Measurements from ENCODE around the gene SLC34A1. TPM values are rescaled to one million over a fixed set of nuclear protein-coding genes. Genes with fewer than 3 reads are reported as not detected.

Gene SLC34A1
- total RNA-seq, 1 experiment from 2014 or later, result not detected

Other genes starting within 250 kb of the SLC34A1 start
- gene RAB24, start 80.7 kb upstream of the SLC34A1 start, total RNA-seq (2014; rRNA removed; shearing (Covaris generic)), result 24.6 and 25.1 TPM in 2 replicates
- gene PRELID1, start 80.6 kb upstream of the SLC34A1 start, total RNA-seq (2014; rRNA removed; shearing (Covaris generic)), result 393 and 426 TPM in 2 replicates
- gene MXD3, start 72.5 kb upstream of the SLC34A1 start, total RNA-seq (2014; rRNA removed; shearing (Covaris generic)), result 26.8 and 38.5 TPM in 2 replicates
- gene LMAN2, start 32.8 kb upstream of the SLC34A1 start, total RNA-seq (2014; rRNA removed; shearing (Covaris generic)), result 257 and 339 TPM in 2 replicates
- gene RGS14, start 26.5 kb upstream of the SLC34A1 start, total RNA-seq (2014; rRNA removed; shearing (Covaris generic)), result 72.9 and 91.8 TPM in 2 replicates
- not detected in 2 replicates for gene PFN3, start 16.2 kb downstream of the SLC34A1 start, total RNA-seq (2014; rRNA removed; shearing (Covaris generic))
- gene F12, start 25.1 kb downstream of the SLC34A1 start, total RNA-seq (2014; rRNA removed; shearing (Covaris generic)), result 3.1 and 11.4 TPM in 2 replicates
- 58.6 and 62.3 TPM in 2 replicates for gene GRK6, start 42.2 kb downstream of the SLC34A1 start, total RNA-seq (2014; rRNA removed; shearing (Covaris generic))
- 19.5 and 30.8 TPM in 2 replicates for gene PRR7, start 62.4 kb downstream of the SLC34A1 start, total RNA-seq (2014; rRNA removed; shearing (Covaris generic))
- gene DBN1, start 89.2 kb downstream of the SLC34A1 start, total RNA-seq (2014; rRNA removed; shearing (Covaris generic)), result 295 and 370 TPM in 2 replicates
- gene PDLIM7, start 113.2 kb downstream of the SLC34A1 start, total RNA-seq (2014; rRNA removed; shearing (Covaris generic)), result 297 and 299 TPM in 2 replicates
- gene DOK3, start 125.4 kb downstream of the SLC34A1 start, total RNA-seq (2014; rRNA removed; shearing (Covaris generic)), result 0.85 and 6.3 TPM in 2 replicates
- 96.6 and 166 TPM in 2 replicates for gene DDX41, start 132.5 kb downstream of the SLC34A1 start, total RNA-seq (2014; rRNA removed; shearing (Covaris generic))
- 29.0 and 45.3 TPM in 2 replicates for gene FAM193B, start 170.1 kb downstream of the SLC34A1 start, total RNA-seq (2014; rRNA removed; shearing (Covaris generic))
- 126 and 127 TPM in 2 replicates for gene TMED9, start 207.8 kb downstream of the SLC34A1 start, total RNA-seq (2014; rRNA removed; shearing (Covaris generic))
- gene B4GALT7, start 215.7 kb downstream of the SLC34A1 start, total RNA-seq (2014; rRNA removed; shearing (Covaris generic)), result 28.3 and 46.6 TPM in 2 replicates

Measured in G401 (cell line).